ENCODE data around the gene TSGA10IP.

The TSGA10IP gene

GRCh38 chr11:65922565-65922964 lies 22.7 kb upstream of the TSGA10IP start:
- TF ChIP-seq CTCF (IDR thresholded peaks at IDR 0.05; ENCODE audit: low read depth, low read length): no peak
- H3K4me3 ChIP-seq (ENCODE audit: low read depth, low read length): no peak overlapping the region

GRCh38 chr11:65925397-65925796 lies 19.9 kb upstream of the TSGA10IP start:
- no peak overlapping the region for H3K4me3 ChIP-seq (ENCODE audit: low read depth, low read length)
- TF ChIP-seq CTCF (IDR thresholded peaks at IDR 0.05; ENCODE audit: low read depth, low read length): no peak

DNA sequence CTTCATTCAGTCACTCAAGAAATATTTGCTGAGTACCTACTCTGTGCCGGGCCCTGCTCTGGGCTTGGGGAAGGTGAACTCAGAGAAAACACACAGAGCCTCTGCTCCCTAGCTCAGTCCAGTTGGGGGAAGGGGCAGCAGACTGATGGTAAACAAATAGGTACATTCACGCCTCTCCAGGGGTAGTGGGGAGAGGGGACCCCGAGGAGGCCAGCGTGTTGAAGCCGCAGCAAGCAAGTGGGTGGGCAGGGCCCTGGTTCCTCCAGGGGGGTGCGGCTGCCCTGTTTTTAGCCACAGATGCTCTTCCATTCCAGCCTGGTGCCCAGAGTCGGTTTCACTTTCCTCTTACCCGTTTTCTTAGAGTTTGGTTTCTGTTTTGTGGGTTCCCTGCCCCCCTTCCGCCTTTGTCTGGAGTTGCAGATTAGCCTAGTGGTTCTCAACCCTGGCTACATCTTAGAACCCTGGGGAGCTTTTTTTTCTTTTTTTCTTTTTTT lies 17.3 kb upstream of the TSGA10IP start:
- no peak for TF ChIP-seq CTCF (IDR thresholded peaks at IDR 0.05; ENCODE audit: low read depth, low read length)
- H3K4me3 ChIP-seq (ENCODE audit: low read depth, low read length): no peak overlapping the region

GRCh38 chr11:65928667-65929066 lies 16.6 kb upstream of the TSGA10IP start:
- H3K4me3 ChIP-seq (ENCODE audit: low read depth, low read length): no peak overlapping the region
- no peak for TF ChIP-seq CTCF (IDR thresholded peaks at IDR 0.05; ENCODE audit: low read depth, low read length)

- no peak overlapping the region for H3K4me3 ChIP-seq (ENCODE audit: low read depth, low read length)
- TF ChIP-seq CTCF (IDR thresholded peaks at IDR 0.05; ENCODE audit: low read depth, low read length): no peak
These were observed 13.3 kb upstream of the TSGA10IP start for GRCh38 chr11:65931773-65932557.

DNA sequence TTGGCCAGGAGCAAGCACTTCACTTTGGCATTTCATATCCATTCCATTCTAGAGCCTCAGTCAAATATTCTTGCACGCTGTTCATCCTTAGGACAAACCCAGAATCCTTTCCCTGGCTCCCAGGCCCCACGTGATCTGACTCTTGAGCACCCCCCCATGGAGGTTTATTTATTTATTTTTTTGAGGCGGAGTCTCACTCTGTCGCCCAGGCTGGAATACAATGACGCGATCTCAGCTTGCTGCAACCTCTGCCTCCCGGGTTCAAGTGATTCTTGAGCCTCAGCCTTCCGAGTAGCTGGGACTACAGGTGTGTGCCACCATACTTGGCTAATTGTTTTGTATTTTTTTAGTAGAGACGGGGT lies 12.7 kb upstream of the TSGA10IP start:
- TF ChIP-seq CTCF (IDR thresholded peaks at IDR 0.05; ENCODE audit: low read depth, low read length): no peak
- no peak overlapping the region for H3K4me3 ChIP-seq (ENCODE audit: low read depth, low read length)

- no peak overlapping the region for H3K4me3 ChIP-seq (ENCODE audit: low read depth, low read length)
- no peak for TF ChIP-seq CTCF (IDR thresholded peaks at IDR 0.05; ENCODE audit: low read depth, low read length)
These were observed 11.3 kb upstream of the TSGA10IP start for GRCh38 chr11:65934014-65934413.
